Retinal pigment epithelial cell (primary cell): ENCODE data around the gene MTNR1A.

ENCODE experiments used
- DNase-seq: peaks from one replicate; pipeline ENCODE4 v3.0.0-alpha.2; 2010; ENCODE audit warnings: low read depth
- H3K4me3 ChIP-seq: 2 replicates; pipeline ENCODE4 v1.5.1; 2011; ENCODE audit warnings: mild to moderate bottlenecking, low read length, control low read depth, moderate library complexity
- TF ChIP-seq, protein P1 (sequence below): conservative IDR thresholded peaks from 2 replicates; pipeline ENCODE4 v1.5.1; 2011; ENCODE audit warnings: low read depth, low read length, control low read depth, inconsistent platforms

MTNR1A gene

DNA sequence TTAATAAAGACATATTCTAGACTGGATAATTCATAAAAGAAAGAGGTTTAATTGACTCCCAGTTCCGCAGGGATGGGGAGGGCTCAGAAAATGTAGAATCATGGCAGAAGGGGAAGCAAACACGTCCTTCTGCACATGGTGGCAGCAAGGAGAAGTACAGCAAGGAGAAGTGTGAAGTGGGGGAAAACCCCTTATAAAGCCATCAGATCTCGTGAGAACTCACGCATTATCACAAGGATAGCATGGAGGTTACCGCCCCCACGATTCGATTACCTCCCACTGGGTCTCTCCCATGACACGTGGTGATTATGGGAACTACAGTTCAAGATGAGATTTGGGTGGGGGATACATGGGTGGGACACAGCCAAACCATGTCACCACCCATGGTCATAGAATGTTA lies 58.3 kb downstream of the MTNR1A start:
- no peak overlapping the region for H3K4me3 ChIP-seq
- TF ChIP-seq, protein P1, sequence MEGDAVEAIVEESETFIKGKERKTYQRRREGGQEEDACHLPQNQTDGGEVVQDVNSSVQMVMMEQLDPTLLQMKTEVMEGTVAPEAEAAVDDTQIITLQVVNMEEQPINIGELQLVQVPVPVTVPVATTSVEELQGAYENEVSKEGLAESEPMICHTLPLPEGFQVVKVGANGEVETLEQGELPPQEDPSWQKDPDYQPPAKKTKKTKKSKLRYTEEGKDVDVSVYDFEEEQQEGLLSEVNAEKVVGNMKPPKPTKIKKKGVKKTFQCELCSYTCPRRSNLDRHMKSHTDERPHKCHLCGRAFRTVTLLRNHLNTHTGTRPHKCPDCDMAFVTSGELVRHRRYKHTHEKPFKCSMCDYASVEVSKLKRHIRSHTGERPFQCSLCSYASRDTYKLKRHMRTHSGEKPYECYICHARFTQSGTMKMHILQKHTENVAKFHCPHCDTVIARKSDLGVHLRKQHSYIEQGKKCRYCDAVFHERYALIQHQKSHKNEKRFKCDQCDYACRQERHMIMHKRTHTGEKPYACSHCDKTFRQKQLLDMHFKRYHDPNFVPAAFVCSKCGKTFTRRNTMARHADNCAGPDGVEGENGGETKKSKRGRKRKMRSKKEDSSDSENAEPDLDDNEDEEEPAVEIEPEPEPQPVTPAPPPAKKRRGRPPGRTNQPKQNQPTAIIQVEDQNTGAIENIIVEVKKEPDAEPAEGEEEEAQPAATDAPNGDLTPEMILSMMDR, result no peak
- DNase-seq, result no peak

DNA sequence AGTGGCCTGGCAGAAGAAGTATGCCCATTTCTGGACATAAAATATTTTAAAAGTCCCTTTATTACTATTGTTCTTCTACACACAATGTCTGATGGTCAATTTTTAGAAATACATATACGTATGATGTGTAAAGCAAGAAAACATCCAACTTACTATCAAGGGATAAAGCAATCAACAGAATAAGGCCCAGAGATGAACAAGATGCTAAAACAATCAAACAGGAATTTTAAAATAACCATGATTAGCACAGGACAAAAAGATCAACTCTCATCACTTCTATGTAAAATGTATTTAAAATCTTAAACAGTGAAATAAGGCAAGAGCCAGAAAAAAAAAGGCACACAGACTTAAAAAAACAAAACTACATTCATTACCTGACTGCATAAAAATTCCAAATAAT lies 60.9 kb downstream of the MTNR1A start:
- DNase-seq, result no peak
- no peak overlapping the region for H3K4me3 ChIP-seq
- TF ChIP-seq, protein P1, result no peak

DNA sequence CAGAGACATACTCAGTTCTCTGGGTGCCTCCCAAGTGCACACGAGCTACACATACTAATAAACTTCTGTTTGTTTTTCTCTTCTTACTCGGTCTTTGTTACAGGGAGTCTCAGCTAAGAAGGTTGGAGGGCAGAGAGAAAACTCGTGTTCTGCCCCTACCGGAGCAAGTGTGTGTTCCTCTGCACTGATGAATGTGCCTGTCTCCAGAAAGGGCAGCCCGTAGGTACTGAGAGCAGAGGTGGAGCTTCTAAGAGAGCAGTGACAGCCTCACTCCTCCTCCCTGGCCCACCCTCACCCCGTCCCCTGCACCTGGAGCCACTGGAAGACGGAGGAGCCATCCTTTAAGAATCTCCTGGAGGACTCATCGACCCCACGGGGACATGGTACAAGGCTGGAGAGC lies 67.6 kb downstream of the MTNR1A start:
- no peak overlapping the region for H3K4me3 ChIP-seq
- TF ChIP-seq, protein P1, result no peak
- DNase-seq, result no peak

DNA sequence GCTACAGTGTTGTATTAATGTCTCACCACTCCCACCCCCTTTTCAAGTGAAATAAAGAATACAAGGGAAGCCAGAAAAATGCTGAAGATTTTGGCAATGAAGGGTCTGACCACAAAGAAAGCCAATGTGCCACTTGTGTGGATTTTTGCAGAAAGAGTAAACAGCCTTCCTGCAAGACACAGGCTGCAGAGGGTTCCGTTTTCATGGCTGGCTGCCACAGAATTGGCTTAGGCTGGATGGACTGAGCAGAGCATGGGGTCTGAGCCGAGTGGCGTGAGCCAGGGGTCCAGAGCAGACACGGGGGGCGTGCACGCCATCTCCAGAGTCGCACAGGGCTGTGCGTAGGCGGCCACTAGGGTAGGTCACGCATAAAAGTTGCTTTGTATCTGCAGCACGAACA lies 69.2 kb downstream of the MTNR1A start:
- peak overlapping the region; percentile 1 for H3K4me3 ChIP-seq
- TF ChIP-seq, protein P1, result no peak
- DNase-seq, result no peak

DNA sequence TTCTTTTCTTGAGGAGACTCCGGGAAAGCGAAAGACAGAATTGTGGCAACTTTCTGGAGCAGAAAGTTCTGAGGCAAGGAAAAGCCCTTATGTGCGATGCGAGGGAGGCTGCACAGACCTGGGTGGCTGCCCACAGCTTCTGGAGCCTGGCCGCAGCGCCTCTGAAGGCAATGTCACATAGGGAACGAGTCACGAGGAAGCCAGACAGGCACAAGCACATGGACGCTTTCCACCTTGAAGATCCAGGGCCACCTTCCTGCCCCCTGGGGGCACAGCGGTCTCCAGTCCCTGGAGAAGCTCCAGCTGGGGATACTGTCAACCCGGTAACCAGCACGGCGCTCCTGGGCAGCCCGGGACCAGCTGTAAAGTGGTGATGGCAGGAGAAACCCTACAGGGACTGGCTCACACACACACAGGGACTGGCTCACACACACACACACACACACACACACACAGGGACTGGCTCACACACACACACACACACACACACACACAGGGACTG lies 69.8 kb downstream of the MTNR1A start:
- peak overlapping the region; percentile 40 for H3K4me3 ChIP-seq
- TF ChIP-seq, protein P1, result peak; percentile 25
- no peak for DNase-seq

DNA sequence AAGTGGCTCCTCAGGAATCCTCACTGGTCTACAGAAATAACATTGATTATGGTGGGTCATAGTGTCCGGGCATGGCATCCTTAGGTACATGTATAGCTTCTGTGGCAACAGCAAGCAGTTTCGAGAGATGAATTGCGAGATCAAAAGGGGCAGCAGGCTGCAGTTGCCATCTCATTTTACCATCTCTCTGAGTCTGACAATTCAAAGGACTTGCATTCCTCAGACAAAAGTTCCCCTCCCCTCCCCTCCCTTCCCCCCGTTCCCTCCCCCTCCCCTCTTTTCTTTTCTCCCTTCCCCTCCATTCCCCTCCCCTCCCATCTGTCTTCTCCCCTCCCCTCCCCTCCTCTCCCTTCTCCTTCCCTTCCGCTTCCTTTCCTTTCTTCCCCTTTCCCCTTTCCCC lies 70.2 kb downstream of the MTNR1A start:
- DNase-seq, result no peak
- TF ChIP-seq, protein P1, result no peak
- H3K4me3 ChIP-seq, result peak overlapping the region; percentile 40

DNA sequence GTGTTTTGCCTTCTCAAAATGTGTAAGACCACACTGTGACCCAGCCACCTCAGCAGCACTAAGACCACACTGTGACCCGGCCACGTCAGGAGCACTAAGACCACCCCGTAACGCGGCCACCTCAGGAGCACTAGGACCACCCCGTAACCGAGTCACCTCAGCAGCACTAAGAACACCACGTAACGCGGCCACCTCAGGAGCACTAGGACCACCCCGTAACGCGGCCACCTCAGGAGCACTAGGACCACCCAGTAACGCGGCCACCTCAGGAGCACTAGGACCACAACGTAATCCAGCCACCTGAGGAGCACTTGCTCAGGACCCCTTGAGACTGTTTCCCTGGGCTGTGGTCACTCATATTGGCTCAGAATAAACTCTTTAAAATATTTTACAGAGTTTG lies 71.7 kb downstream of the MTNR1A start:
- DNase-seq, result no peak
- TF ChIP-seq, protein P1, result no peak
- H3K4me3 ChIP-seq, result no peak overlapping the region
